SH-SY5Y (cell line): ENCODE data around the gene MFAP4.

Experiments used
- GATA2 ChIP-seq: IDR thresholded peaks from 2 replicates; pipeline ENCODE4 v1.6.1; 2011; ENCODE audit warnings: mild to moderate bottlenecking, low read depth, low read length
- GATA3 ChIP-seq: IDR thresholded peaks from 2 replicates; pipeline ENCODE4 v1.6.1; 2011; ENCODE audit warnings: low read depth, mild to moderate bottlenecking, low read length, moderate library complexity

DNA sequence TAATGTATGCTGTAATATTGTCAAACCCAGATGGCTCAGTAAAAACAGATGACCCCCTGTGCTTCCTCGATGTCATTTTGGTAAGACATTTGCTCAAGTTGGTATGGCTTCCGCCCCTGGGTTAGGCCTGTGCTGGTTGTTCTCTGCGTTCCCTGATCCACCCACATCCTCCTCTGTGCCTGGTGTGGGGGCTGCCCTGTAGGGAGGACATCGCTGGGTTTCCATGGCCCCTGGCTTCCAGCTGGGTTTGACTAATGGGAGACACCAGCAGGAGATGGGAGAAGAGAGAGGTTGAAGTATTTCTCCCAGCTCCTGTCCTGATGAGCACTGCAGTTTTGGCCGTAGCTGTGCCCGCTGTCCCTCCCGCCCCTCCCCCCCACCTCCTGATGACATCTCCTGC is 4.4 kb upstream of the MFAP4 start:
- TF ChIP-seq GATA2 (no peak), GATA3 (no peak)
